ENCODE data around the gene COQ9.

Gene COQ9

GRCh38 chr16:57475711-57476339 lies 28.5 kb downstream of the COQ9 start:
- H3K27me3 ChIP-seq (ENCODE audit: control insufficient read depth, insufficient read depth, low read length): no peaks in the 10 kb centered on the region
- H3K4me3 ChIP-seq (ENCODE audit: low read length): no peak overlapping the region
- peaks cover 68% of the 10 kb centered on the region for H3K4me1 ChIP-seq (ENCODE audit: control insufficient read depth, insufficient read depth, low read length)
- no peaks in the 10 kb centered on the region for H3K9me3 ChIP-seq (ENCODE audit: control insufficient read depth, low read length)
- H3K36me3 ChIP-seq (ENCODE audit: control insufficient read depth, insufficient read depth, low read length): peaks cover 16% of the 10 kb centered on the region
- no peak overlapping the region for H3K9ac ChIP-seq (ENCODE audit: low read length)

DNA sequence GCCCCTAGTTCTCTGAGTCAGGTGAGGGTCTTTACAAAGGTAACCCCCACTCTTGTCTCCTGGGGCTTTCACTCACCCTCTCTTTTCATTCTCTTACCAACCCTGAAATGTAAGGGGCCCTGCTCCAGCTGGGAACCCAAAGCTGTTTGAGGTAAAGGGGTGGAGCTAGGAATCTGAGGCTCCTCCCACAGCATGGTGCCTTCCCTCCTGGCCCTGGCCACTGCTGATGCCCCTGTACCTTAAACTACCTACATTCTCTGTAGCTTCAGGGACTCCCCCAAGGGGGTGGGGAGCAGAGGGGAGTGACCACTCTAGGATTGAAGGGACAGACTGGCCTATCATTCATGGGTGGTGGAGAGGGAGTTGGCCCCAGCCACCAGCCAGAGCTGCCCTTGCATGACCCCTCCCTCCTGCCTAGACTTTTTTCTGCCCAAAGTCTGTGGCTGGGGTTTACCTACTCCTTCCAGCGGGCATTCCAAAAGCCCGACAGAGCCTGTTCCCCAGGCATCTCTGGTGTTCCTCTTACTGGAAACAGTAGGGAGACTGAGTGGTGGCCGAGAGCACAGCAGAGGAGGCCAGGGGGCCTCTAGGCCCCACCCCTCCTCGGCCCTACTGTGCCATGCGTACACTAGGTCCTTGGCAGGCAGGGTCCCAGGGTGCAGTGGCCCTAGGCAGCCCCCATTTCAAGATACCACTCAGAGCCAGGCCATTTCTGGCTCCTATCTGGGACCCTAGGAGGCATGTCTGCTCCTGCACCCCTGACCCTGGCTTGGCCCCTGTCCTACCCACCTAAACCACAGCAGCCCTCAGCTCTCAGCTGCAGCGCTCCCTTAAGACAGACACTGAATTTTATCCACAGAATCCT lies 29.5 kb downstream of the COQ9 start:
- Histone ChIP-seq H3K36me3 (ENCODE audit: control insufficient read depth, insufficient read depth, low read length) (peaks cover 16% of the 10 kb centered on the region), H3K4me1 (ENCODE audit: control insufficient read depth, insufficient read depth, low read length) (peaks cover 68% of the 10 kb centered on the region), H3K27me3 (ENCODE audit: control insufficient read depth, insufficient read depth, low read length) (no peaks in the 10 kb centered on the region), H3K9me3 (ENCODE audit: control insufficient read depth, low read length) (no peaks in the 10 kb centered on the region), H3K4me3 (ENCODE audit: low read length) (no peak overlapping the region), H3K9ac (ENCODE audit: low read length) (no peak overlapping the region)

DNA sequence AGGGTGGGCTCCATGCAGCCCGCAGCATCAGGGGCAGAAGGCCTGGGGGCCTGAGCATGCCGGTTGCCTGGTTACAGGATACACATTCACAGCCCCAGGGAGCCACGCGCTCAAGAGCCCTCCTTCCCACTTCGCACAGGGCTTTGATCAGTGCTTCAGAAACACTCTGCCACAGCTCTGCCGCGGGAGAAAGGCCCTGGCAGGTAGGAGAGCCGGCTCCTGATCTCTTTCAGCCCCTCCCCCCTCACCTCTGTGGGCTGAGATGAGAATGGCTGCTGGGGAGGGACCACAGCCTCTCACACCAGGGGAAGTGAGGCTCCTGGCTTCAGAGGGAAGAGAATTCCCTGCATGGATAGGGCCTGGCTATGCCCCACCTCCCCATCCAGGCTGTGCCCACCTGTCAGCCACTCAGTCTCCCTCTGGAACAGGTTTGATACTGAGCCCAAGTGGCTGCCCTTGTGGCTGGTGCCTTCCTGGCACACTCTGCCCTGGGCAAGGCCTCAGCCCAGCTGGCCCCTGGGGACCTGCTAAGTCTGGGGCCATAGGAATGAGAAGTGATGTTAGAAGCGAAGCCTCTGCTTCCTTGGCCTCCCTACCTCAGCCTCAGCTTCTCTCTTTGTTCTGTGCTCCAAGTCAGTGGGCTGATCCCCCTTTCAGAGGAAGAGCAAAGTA lies 30.4 kb downstream of the COQ9 start:
- Histone ChIP-seq H3K9ac (ENCODE audit: low read length) (peak overlapping the region; percentile 35), H3K4me1 (ENCODE audit: control insufficient read depth, insufficient read depth, low read length) (peaks cover 59% of the 10 kb centered on the region), H3K36me3 (ENCODE audit: control insufficient read depth, insufficient read depth, low read length) (peaks cover 15% of the 10 kb centered on the region)

GRCh38 chr16:57478396-57479204 lies 31.3 kb downstream of the COQ9 start:
- Histone ChIP-seq H3K4me3 (ENCODE audit: low read length) (peak overlapping the region; percentile 14), H3K4me1 (ENCODE audit: control insufficient read depth, insufficient read depth, low read length) (peaks cover 56% of the 10 kb centered on the region), H3K27me3 (ENCODE audit: control insufficient read depth, insufficient read depth, low read length) (no peaks in the 10 kb centered on the region), H3K36me3 (ENCODE audit: control insufficient read depth, insufficient read depth, low read length) (peaks cover 9% of the 10 kb centered on the region), H3K9me3 (ENCODE audit: control insufficient read depth, low read length) (no peaks in the 10 kb centered on the region), H3K9ac (ENCODE audit: low read length) (peak overlapping the region; percentile 63)

More for the DNA sequence above, 30.4 kb downstream of the COQ9 start:
- H3K27me3 ChIP-seq (ENCODE audit: control insufficient read depth, insufficient read depth, low read length): no peaks in the 10 kb centered on the region
- no peak overlapping the region for H3K4me3 ChIP-seq (ENCODE audit: low read length)
- H3K9me3 ChIP-seq (ENCODE audit: control insufficient read depth, low read length): no peaks in the 10 kb centered on the region

- H3K36me3 ChIP-seq (ENCODE audit: control insufficient read depth, insufficient read depth, low read length): peaks cover 8% of the 10 kb centered on the region
- H3K4me1 ChIP-seq (ENCODE audit: control insufficient read depth, insufficient read depth, low read length): peaks cover 64% of the 10 kb centered on the region
- peak overlapping the region; percentile 57 for H3K4me3 ChIP-seq (ENCODE audit: low read length)
- no peaks in the 10 kb centered on the region for H3K27me3 ChIP-seq (ENCODE audit: control insufficient read depth, insufficient read depth, low read length)
- peak overlapping the region; percentile 63 for H3K9ac ChIP-seq (ENCODE audit: low read length)
- no peaks in the 10 kb centered on the region for H3K9me3 ChIP-seq (ENCODE audit: control insufficient read depth, low read length)
Measured at GRCh38 chr16:57479205-57479975, 32.1 kb downstream of the COQ9 start.

DNA sequence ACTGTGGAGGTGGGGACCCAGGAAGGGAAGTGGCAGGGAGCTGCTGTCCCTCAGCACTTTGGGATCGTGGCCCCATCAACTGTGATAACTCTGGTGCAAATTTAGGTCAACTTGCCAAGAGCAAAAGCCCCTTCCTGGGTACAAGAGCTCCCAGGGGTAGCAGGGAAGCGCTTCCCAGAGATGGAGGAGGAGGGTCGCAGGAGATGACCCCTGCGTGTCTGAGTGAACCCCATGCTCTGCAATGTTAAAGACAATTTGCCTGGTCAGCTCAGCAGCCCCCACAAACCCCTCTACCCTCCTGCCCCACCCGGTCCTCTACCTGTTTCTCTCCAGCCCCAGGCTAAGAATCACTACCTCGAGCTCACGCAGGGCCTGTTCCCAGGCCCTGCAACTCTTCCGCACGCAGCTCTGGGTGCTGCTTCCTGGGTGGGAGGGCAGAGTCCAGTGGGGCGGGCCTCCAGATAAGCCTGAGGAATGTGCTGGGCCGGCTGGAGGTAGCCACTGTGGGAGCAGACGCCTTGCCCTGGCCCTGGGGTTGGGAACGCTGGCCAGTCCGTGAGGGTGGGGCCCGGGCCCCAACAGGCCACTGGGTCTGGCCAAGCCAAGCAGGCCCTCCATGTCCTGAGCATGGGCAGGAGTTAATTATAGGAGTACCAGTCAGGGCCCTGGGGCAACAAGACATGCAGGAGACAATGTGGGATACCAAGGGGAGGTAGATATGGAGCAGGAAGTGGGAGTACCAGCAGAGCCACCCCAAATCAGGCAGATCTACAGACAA lies 32.9 kb downstream of the COQ9 start:
- no peaks in the 10 kb centered on the region for H3K9me3 ChIP-seq (ENCODE audit: control insufficient read depth, low read length)
- peaks cover 72% of the 10 kb centered on the region for H3K4me1 ChIP-seq (ENCODE audit: control insufficient read depth, insufficient read depth, low read length)
- H3K4me3 ChIP-seq (ENCODE audit: low read length): peak overlapping the region; percentile 57
- peaks cover 4% of the 10 kb centered on the region for H3K36me3 ChIP-seq (ENCODE audit: control insufficient read depth, insufficient read depth, low read length)
- no peaks in the 10 kb centered on the region for H3K27me3 ChIP-seq (ENCODE audit: control insufficient read depth, insufficient read depth, low read length)
- peak overlapping the region; percentile 63 for H3K9ac ChIP-seq (ENCODE audit: low read length)

GRCh38 chr16:57480754-57481230 lies 33.5 kb downstream of the COQ9 start:
- Histone ChIP-seq H3K9me3 (ENCODE audit: control insufficient read depth, low read length) (no peaks in the 10 kb centered on the region), H3K27me3 (ENCODE audit: control insufficient read depth, insufficient read depth, low read length) (no peaks in the 10 kb centered on the region), H3K4me1 (ENCODE audit: control insufficient read depth, insufficient read depth, low read length) (peaks cover 77% of the 10 kb centered on the region), H3K36me3 (ENCODE audit: control insufficient read depth, insufficient read depth, low read length) (peaks cover 4% of the 10 kb centered on the region), H3K9ac (ENCODE audit: low read length) (peak overlapping the region; percentile 63), H3K4me3 (ENCODE audit: low read length) (no peak overlapping the region)

GRCh38 chr16:57481421-57481820 lies 34.1 kb downstream of the COQ9 start:
- peak overlapping the region; percentile 63 for H3K9ac ChIP-seq (ENCODE audit: low read length)
- H3K27me3 ChIP-seq (ENCODE audit: control insufficient read depth, insufficient read depth, low read length): no peaks in the 10 kb centered on the region
- H3K4me1 ChIP-seq (ENCODE audit: control insufficient read depth, insufficient read depth, low read length): peaks cover 73% of the 10 kb centered on the region
- H3K4me3 ChIP-seq (ENCODE audit: low read length): no peak overlapping the region
- no peaks in the 10 kb centered on the region for H3K9me3 ChIP-seq (ENCODE audit: control insufficient read depth, low read length)
- H3K36me3 ChIP-seq (ENCODE audit: control insufficient read depth, insufficient read depth, low read length): no peaks in the 10 kb centered on the region

GRCh38 chr16:57482845-57483545 lies 35.7 kb downstream of the COQ9 start:
- Histone ChIP-seq H3K27me3 (ENCODE audit: control insufficient read depth, insufficient read depth, low read length) (no peaks in the 10 kb centered on the region), H3K36me3 (ENCODE audit: control insufficient read depth, insufficient read depth, low read length) (no peaks in the 10 kb centered on the region), H3K4me3 (ENCODE audit: low read length) (no peak overlapping the region), H3K9me3 (ENCODE audit: control insufficient read depth, low read length) (no peaks in the 10 kb centered on the region), H3K9ac (ENCODE audit: low read length) (no peak overlapping the region), H3K4me1 (ENCODE audit: control insufficient read depth, insufficient read depth, low read length) (peaks cover 65% of the 10 kb centered on the region)

All from mucosa of stomach (tissue), 1 donor.